ENCODE data around the gene MIX23. TPM values are rescaled to one million over a fixed set of nuclear protein-coding genes. Genes with fewer than 3 reads are reported as not detected.

The MIX23 gene
- total RNA-seq, 1 experiment from 2014 or later = 80.6 TPM

DNA sequence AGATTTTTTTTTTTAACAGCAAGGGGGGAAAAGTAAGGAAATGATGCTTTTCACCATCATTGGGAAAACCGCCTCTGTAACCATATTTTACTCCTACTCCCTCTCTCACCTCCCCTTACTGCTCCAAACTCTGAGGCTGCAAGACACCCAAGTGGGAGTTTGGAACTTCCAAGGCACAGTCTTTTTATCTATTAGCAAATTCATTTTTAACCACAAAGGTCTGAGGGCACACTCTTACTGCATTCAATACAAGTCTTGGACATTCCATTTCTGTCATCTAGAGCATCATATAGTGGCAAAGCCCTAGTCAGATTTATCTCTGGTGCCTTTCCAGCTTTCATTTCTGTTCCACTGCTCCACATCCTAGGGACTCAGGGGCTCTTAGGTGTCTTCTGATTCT is 14.2 kb upstream of the MIX23 start:
- H3K4me1 ChIP-seq (ENCODE audit: insufficient read depth, low read length) = no peaks in the 10 kb centered on the region
- no peak overlapping the region for H3K4me3 Mint-ChIP-seq
- H3K56ac ChIP-seq (ENCODE audit: insufficient read length, low read depth, low read length) = no peak overlapping the region
- no peaks in the 10 kb centered on the region for H3K79me1 ChIP-seq (ENCODE audit: insufficient read depth, low read depth, low read length, poor library complexity, severe bottlenecking)
- H2BK120ac ChIP-seq (ENCODE audit: low read depth, low read length, poor library complexity, severe bottlenecking) = no peak overlapping the region
- no peaks in the 10 kb centered on the region for H3K9me3 Mint-ChIP-seq
- no peaks in the 10 kb centered on the region for H3K23me2 ChIP-seq (ENCODE audit: insufficient read length, low read depth, low read length, poor library complexity, severe bottlenecking)
- H4K20me1 ChIP-seq (ENCODE audit: control insufficient read depth, insufficient read depth, insufficient read length) = no peaks in the 10 kb centered on the region
- H4K91ac ChIP-seq (ENCODE audit: insufficient read length, low read depth, low read length) = no peak overlapping the region
- no peak overlapping the region for H3K14ac ChIP-seq (ENCODE audit: insufficient read depth, low read length)
- H2BK20ac ChIP-seq (ENCODE audit: low read depth, low read length, poor library complexity, severe bottlenecking) = no peak overlapping the region
- H3K27ac Mint-ChIP-seq = no peak overlapping the region
- no peak overlapping the region for H2AK5ac ChIP-seq (ENCODE audit: insufficient read length, low read length)
- no peak overlapping the region for H3K4me2 ChIP-seq (ENCODE audit: insufficient read depth, insufficient read length, low read length)
- no peak overlapping the region for H3K27ac ChIP-seq (ENCODE audit: insufficient read length, low read depth, low read length)
- no peak overlapping the region for H2AFZ ChIP-seq (ENCODE audit: low read length)
- H3K18ac ChIP-seq (ENCODE audit: insufficient read length, low read depth, low read length) = no peak overlapping the region
- no peak for DNase-seq
- no peak overlapping the region for H2BK15ac ChIP-seq (ENCODE audit: low read depth, low read length)
- H3K36me3 Mint-ChIP-seq (ENCODE audit: insufficient read depth in 1 of 3, low read depth in 3 of 3) = peaks cover 0 to 10% (median 7%) of the 10 kb centered on the region in 3 experiments; a peak in 4 of 7 replicates
- no CpG with 5 or more reads among the region's 1 CpG for WGBS (ENCODE audit: extremely low coverage, insufficient read length, low lambda C conversion rate)
- H3K4me1 Mint-ChIP-seq = peaks cover 0 to 8% of the 10 kb centered on the region in 2 experiments; a peak in 2 of 4 replicates
- H3K27me3 Mint-ChIP-seq (ENCODE audit: low read depth) = no peaks in the 10 kb centered on the region
- TF ChIP-seq, protein P1, sequence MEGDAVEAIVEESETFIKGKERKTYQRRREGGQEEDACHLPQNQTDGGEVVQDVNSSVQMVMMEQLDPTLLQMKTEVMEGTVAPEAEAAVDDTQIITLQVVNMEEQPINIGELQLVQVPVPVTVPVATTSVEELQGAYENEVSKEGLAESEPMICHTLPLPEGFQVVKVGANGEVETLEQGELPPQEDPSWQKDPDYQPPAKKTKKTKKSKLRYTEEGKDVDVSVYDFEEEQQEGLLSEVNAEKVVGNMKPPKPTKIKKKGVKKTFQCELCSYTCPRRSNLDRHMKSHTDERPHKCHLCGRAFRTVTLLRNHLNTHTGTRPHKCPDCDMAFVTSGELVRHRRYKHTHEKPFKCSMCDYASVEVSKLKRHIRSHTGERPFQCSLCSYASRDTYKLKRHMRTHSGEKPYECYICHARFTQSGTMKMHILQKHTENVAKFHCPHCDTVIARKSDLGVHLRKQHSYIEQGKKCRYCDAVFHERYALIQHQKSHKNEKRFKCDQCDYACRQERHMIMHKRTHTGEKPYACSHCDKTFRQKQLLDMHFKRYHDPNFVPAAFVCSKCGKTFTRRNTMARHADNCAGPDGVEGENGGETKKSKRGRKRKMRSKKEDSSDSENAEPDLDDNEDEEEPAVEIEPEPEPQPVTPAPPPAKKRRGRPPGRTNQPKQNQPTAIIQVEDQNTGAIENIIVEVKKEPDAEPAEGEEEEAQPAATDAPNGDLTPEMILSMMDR (conservative IDR thresholded peaks at IDR 0.05) = no peak
- no peak overlapping the region for H3T11ph ChIP-seq (ENCODE audit: low read length)
- H3K9ac ChIP-seq (ENCODE audit: extremely low read depth, insufficient read length, low read length) = no peak overlapping the region
- H3K9me3 ChIP-seq (ENCODE audit: control insufficient read depth, low read depth, low read length) = no peaks in the 10 kb centered on the region
- H4K5ac ChIP-seq (ENCODE audit: insufficient read length, low read depth, low read length) = no peak overlapping the region
- H4K8ac ChIP-seq (replicated peaks; ENCODE audit: insufficient read length, low read depth, low read length) = no peak overlapping the region
- no peaks in the 10 kb centered on the region for H3K27me3 ChIP-seq (ENCODE audit: insufficient read depth, low read length)
- no peak overlapping the region for H3K4ac ChIP-seq (ENCODE audit: low read depth, low read length)
- no peaks in the 10 kb centered on the region for H3K79me2 ChIP-seq (ENCODE audit: insufficient read depth, low read length)
- H2BK5ac ChIP-seq (ENCODE audit: insufficient read length, low read length) = no peak overlapping the region
- no peak overlapping the region for H2BK12ac ChIP-seq (ENCODE audit: insufficient read length, low read depth, low read length)
- no peak overlapping the region for H3K23ac ChIP-seq (ENCODE audit: insufficient read length, low read depth, low read length)
